ENCODE data around the gene SLC25A48.
"Not testable (repeated sequence)": the region's sequence is repeated elsewhere in the genome, so short reads cannot be mapped to it uniquely, and the experiment has no call there.

SLC25A48 gene

GRCh38 chr5:135842737-135843136 is 8.3 kb downstream of the SLC25A48 start:
- Histone ChIP-seq H2AFZ (ENCODE audit: low read length, unreplicated experiment) (no peak overlapping the region), H3K4me3 (ENCODE audit: low read depth, low read length) (no peak overlapping the region), H3K4me1 (ENCODE audit: control insufficient read depth, insufficient read depth, low read length, unreplicated experiment) (no peaks in the 10 kb centered on the region), H3K36me3 (ENCODE audit: insufficient read depth, low read length) (no peaks in the 10 kb centered on the region), H3K27ac (ENCODE audit: low read depth, low read length) (no peak overlapping the region), H3K79me2 (ENCODE audit: control insufficient read depth, insufficient read depth, low read length, unreplicated experiment) (no peaks in the 10 kb centered on the region), H3K27me3 (ENCODE audit: insufficient read depth, low read length) (peaks cover 72% of the 10 kb centered on the region)

GRCh38 chr5:135843571-135844337 is 9.3 kb downstream of the SLC25A48 start:
- Histone ChIP-seq H3K36me3 (ENCODE audit: insufficient read depth, low read length) (no peaks in the 10 kb centered on the region), H3K27me3 (ENCODE audit: insufficient read depth, low read length) (peaks cover 64% of the 10 kb centered on the region), H3K27ac (ENCODE audit: low read depth, low read length) (no peak overlapping the region), H2AFZ (ENCODE audit: low read length, unreplicated experiment) (no peak overlapping the region), H3K79me2 (ENCODE audit: control insufficient read depth, insufficient read depth, low read length, unreplicated experiment) (no peaks in the 10 kb centered on the region), H3K4me1 (ENCODE audit: control insufficient read depth, insufficient read depth, low read length, unreplicated experiment) (no peaks in the 10 kb centered on the region), H3K4me3 (ENCODE audit: low read depth, low read length) (no peak overlapping the region)

GRCh38 chr5:135846311-135846710 is 11.8 kb downstream of the SLC25A48 start:
- Histone ChIP-seq H3K4me3 (ENCODE audit: low read depth, low read length) (no peak overlapping the region), H3K79me2 (ENCODE audit: control insufficient read depth, insufficient read depth, low read length, unreplicated experiment) (no peaks in the 10 kb centered on the region), H3K27me3 (ENCODE audit: insufficient read depth, low read length) (peaks cover 55% of the 10 kb centered on the region), H3K27ac (ENCODE audit: low read depth, low read length) (no peak overlapping the region), H3K4me1 (ENCODE audit: control insufficient read depth, insufficient read depth, low read length, unreplicated experiment) (no peaks in the 10 kb centered on the region), H3K36me3 (ENCODE audit: insufficient read depth, low read length) (no peaks in the 10 kb centered on the region), H2AFZ (ENCODE audit: low read length, unreplicated experiment) (no peak overlapping the region)

- no peaks in the 10 kb centered on the region for H3K79me2 ChIP-seq (ENCODE audit: control insufficient read depth, insufficient read depth, low read length, unreplicated experiment)
- H3K27me3 ChIP-seq (ENCODE audit: insufficient read depth, low read length), result peaks cover 45% of the 10 kb centered on the region
- no peaks in the 10 kb centered on the region for H3K4me1 ChIP-seq (ENCODE audit: control insufficient read depth, insufficient read depth, low read length, unreplicated experiment)
- no peak overlapping the region for H3K27ac ChIP-seq (ENCODE audit: low read depth, low read length)
- no peak overlapping the region for H3K4me3 ChIP-seq (ENCODE audit: low read depth, low read length)
- no peak overlapping the region for H2AFZ ChIP-seq (ENCODE audit: low read length, unreplicated experiment)
- H3K36me3 ChIP-seq (ENCODE audit: insufficient read depth, low read length), result no peaks in the 10 kb centered on the region
Measured at GRCh38 chr5:135847976-135848375, 13.5 kb downstream of the SLC25A48 start.

- H3K36me3 ChIP-seq (ENCODE audit: insufficient read depth, low read length), result no peaks in the 10 kb centered on the region
- H2AFZ ChIP-seq (ENCODE audit: low read length, unreplicated experiment), result no peak overlapping the region
- H3K27ac ChIP-seq (ENCODE audit: low read depth, low read length), result no peak overlapping the region
- no peaks in the 10 kb centered on the region for H3K4me1 ChIP-seq (ENCODE audit: control insufficient read depth, insufficient read depth, low read length, unreplicated experiment)
- H3K4me3 ChIP-seq (ENCODE audit: low read depth, low read length), result no peak overlapping the region
- H3K79me2 ChIP-seq (ENCODE audit: control insufficient read depth, insufficient read depth, low read length, unreplicated experiment), result no peaks in the 10 kb centered on the region
- H3K27me3 ChIP-seq (ENCODE audit: insufficient read depth, low read length), result peaks cover 51% of the 10 kb centered on the region
Measured at GRCh38 chr5:135850231-135850630, 15.8 kb downstream of the SLC25A48 start.

GRCh38 chr5:135850671-135851070 is 16.2 kb downstream of the SLC25A48 start:
- no peak overlapping the region for H3K27ac ChIP-seq (ENCODE audit: low read depth, low read length)
- H2AFZ ChIP-seq (ENCODE audit: low read length, unreplicated experiment), result no peak overlapping the region
- no peak overlapping the region for H3K4me3 ChIP-seq (ENCODE audit: low read depth, low read length)
- H3K27me3 ChIP-seq (ENCODE audit: insufficient read depth, low read length), result peaks cover 51% of the 10 kb centered on the region
- no peaks in the 10 kb centered on the region for H3K4me1 ChIP-seq (ENCODE audit: control insufficient read depth, insufficient read depth, low read length, unreplicated experiment)
- H3K36me3 ChIP-seq (ENCODE audit: insufficient read depth, low read length), result no peaks in the 10 kb centered on the region
- H3K79me2 ChIP-seq (ENCODE audit: control insufficient read depth, insufficient read depth, low read length, unreplicated experiment), result no peaks in the 10 kb centered on the region

GRCh38 chr5:135851186-135851914 is 16.9 kb downstream of the SLC25A48 start:
- Histone ChIP-seq H2AFZ (ENCODE audit: low read length, unreplicated experiment) (no peak overlapping the region), H3K36me3 (ENCODE audit: insufficient read depth, low read length) (no peaks in the 10 kb centered on the region), H3K4me3 (ENCODE audit: low read depth, low read length) (no peak overlapping the region), H3K27ac (ENCODE audit: low read depth, low read length) (no peak overlapping the region), H3K27me3 (ENCODE audit: insufficient read depth, low read length) (peaks cover 56% of the 10 kb centered on the region), H3K79me2 (ENCODE audit: control insufficient read depth, insufficient read depth, low read length, unreplicated experiment) (no peaks in the 10 kb centered on the region), H3K4me1 (ENCODE audit: control insufficient read depth, insufficient read depth, low read length, unreplicated experiment) (no peaks in the 10 kb centered on the region)

GRCh38 chr5:135851915-135852845 is 17.7 kb downstream of the SLC25A48 start:
- Histone ChIP-seq H3K79me2 (ENCODE audit: control insufficient read depth, insufficient read depth, low read length, unreplicated experiment) (no peaks in the 10 kb centered on the region), H3K36me3 (ENCODE audit: insufficient read depth, low read length) (no peaks in the 10 kb centered on the region), H3K4me1 (ENCODE audit: control insufficient read depth, insufficient read depth, low read length, unreplicated experiment) (no peaks in the 10 kb centered on the region), H3K4me3 (ENCODE audit: low read depth, low read length) (no peak overlapping the region), H3K27ac (ENCODE audit: low read depth, low read length) (no peak overlapping the region), H3K27me3 (ENCODE audit: insufficient read depth, low read length) (peaks cover 59% of the 10 kb centered on the region), H2AFZ (ENCODE audit: low read length, unreplicated experiment) (no peak overlapping the region)

DNA sequence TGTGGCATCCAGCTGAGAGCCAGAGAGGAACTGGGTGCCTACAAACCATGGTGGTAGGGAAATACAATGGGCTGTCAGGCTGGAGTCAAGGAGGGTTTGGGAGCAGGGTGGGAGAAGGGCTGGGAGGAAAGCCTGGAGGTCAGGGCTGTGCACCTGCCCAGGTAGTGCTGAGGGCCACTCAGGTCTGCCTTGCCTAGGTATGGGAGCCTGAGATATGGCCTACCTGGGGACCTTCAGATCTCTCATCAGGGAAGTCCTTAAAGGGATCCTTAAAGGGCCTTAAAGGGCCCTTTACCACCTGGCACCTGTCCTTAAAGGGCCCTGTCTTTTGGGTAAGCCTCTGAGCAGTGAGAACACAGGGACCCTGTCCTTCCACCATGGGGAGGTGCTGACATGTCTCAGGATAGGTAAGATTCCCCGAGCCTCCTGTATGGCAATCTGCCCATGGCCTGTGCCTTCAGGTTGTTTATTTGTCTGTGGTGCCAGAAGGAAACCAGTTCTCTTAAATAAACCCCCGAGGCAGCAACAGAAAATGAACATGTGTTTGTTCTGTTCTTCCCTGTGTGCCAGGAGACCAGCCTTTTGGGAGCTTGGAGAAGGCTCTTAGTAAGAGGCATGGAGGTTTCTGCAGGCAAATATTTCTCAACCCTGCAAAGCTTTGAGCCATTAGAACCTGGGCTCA is 23.3 kb downstream of the SLC25A48 start:
- Histone ChIP-seq H3K36me3 (ENCODE audit: insufficient read depth, low read length) (no peaks in the 10 kb centered on the region), H3K79me2 (ENCODE audit: control insufficient read depth, insufficient read depth, low read length, unreplicated experiment) (no peaks in the 10 kb centered on the region), H3K4me3 (ENCODE audit: low read depth, low read length) (no peak overlapping the region), H3K27ac (ENCODE audit: low read depth, low read length) (no peak overlapping the region), H3K27me3 (ENCODE audit: insufficient read depth, low read length) (peaks cover 73% of the 10 kb centered on the region), H3K4me1 (ENCODE audit: control insufficient read depth, insufficient read depth, low read length, unreplicated experiment) (no peaks in the 10 kb centered on the region), H2AFZ (ENCODE audit: low read length, unreplicated experiment) (no peak overlapping the region)

DNA sequence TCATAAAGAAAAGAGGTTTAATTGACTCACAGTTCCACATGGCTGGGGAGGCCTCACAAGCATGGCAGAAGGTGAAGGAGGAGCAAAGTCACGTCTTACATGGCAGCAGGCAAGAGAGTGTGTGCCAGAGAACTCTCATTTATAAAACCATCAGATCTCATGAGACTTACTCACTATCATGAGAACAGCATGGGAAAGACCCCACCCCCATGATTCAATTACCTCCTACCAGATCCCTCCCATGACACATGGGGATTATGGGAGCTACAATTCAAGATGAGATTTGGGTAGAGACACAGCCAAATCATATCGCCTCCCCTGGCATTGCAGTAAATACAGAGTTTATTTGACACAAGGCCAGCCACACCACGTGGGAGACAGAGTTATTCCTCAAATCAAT is 24.7 kb downstream of the SLC25A48 start:
- not testable (repeated sequence) for H3K4me1 ChIP-seq (ENCODE audit: control insufficient read depth, insufficient read depth, low read length, unreplicated experiment); H3K4me3 ChIP-seq (ENCODE audit: low read depth, low read length); H2AFZ ChIP-seq (ENCODE audit: low read length, unreplicated experiment); H3K27ac ChIP-seq (ENCODE audit: low read depth, low read length); H3K79me2 ChIP-seq (ENCODE audit: control insufficient read depth, insufficient read depth, low read length, unreplicated experiment); H3K36me3 ChIP-seq (ENCODE audit: insufficient read depth, low read length)
- H3K27me3 ChIP-seq (ENCODE audit: insufficient read depth, low read length), result peaks cover 69% of the 10 kb centered on the region

Data from ACC112 (cell line).